Parathyroid adenoma (tissue), 2 donors: ENCODE results near the gene SEC31B.

Experiments
- H2AFZ ChIP-seq: fragments of 300-600 bp; sonication (generic); one replicate; pipeline ENCODE4 v1.7.0; 2017; ENCODE audit warnings: antibody characterized with exemption, mild to moderate bottlenecking
- H3K27ac ChIP-seq: fragments of 300-600 bp; sonication (generic); one replicate; pipeline ENCODE4 v1.7.0; 2017
- H3K27me3 ChIP-seq: fragments of 300-600 bp; sonication (generic); one replicate; pipeline ENCODE4 v1.7.0; 2017; ENCODE audit warnings: low read length; ENCODE audit not compliant: control insufficient read depth, insufficient read depth
- H3K36me3 ChIP-seq: fragments of 300-600 bp; sonication (generic); one replicate; pipeline ENCODE4 v1.7.0; 2017; ENCODE audit warnings: low read length; ENCODE audit not compliant: control insufficient read depth, insufficient read depth
- H3K4me1 ChIP-seq: fragments of 300-600 bp; sonication (generic); one replicate; pipeline ENCODE4 v1.7.0; 2017; ENCODE audit warnings: control low read depth
- H3K4me2 ChIP-seq: fragments of 300-600 bp; sonication (generic); one replicate; pipeline ENCODE4 v1.7.0; 2017; ENCODE audit warnings: low read length
- H3K4me3 ChIP-seq: fragments of 300-600 bp; sonication (generic); one replicate; pipeline ENCODE4 v1.7.0; 2017; ENCODE audit warnings: low read depth, low read length
- H3K79me2 ChIP-seq: fragments of 300-600 bp; sonication (generic); one replicate; pipeline ENCODE4 v1.7.0; 2017; ENCODE audit warnings: control low read depth
- H3K9ac ChIP-seq: fragments of 300-600 bp; sonication (generic); one replicate; pipeline ENCODE4 v1.7.0; 2017; ENCODE audit warnings: mild to moderate bottlenecking
- H3K9me3 ChIP-seq: fragments of 300-600 bp; sonication (generic); one replicate; pipeline ENCODE4 v1.7.0; 2017; ENCODE audit warnings: low read length; ENCODE audit not compliant: control insufficient read depth
- TF ChIP-seq, protein P1 (sequence below): fragments of 300-600 bp; sonication (generic); IDR thresholded peaks from one replicate; pipeline ENCODE4 v1.7.0; 2017; ENCODE audit warnings: antibody characterized with exemption, mild to moderate bottlenecking
- donor health status: primary hyperparathyroidism.

Gene SEC31B

DNA sequence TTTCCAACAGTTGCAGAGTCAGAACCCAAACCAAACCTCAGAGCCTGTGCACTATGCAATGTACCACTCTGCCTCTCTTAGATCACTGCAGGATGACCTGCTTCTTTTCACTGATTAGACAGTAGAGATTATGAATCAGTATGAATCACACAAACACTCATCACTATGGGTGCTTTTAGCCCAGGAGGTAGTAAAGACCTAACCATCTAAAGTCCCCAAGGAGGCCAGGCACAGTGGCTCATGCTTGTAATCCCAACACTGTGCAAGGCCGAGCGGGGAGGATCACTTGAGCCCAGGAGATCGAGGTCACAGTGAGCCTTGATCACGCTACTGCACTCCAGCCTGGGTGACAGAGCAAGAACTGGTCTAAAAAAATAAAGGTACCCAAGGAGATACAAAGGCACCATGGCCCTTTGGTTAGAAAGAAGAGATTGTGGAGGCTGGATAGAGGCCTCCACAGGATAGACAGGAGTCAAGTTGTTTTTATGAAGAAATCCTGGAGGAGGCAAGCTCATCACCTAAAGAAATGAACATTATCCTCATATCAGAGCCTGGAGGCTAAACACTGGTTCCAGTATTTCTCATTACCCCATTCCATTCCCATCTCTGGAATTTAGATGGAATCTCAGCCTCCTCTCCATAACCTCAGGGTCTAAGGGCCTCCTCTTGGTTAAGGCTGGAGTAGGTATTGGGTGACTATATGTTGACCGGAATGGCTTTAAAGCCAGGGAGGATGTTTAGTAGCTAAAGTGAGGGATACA is 12.9 kb downstream of the SEC31B start:
- H3K4me3 ChIP-seq = no peak overlapping the region
- H3K9me3 ChIP-seq = no peaks in the 10 kb centered on the region
- peaks cover 3% of the 10 kb centered on the region for H3K4me1 ChIP-seq
- H2AFZ ChIP-seq = no peak overlapping the region
- no peaks in the 10 kb centered on the region for H3K79me2 ChIP-seq
- no peak overlapping the region for H3K4me2 ChIP-seq
- no peaks in the 10 kb centered on the region for H3K36me3 ChIP-seq
- TF ChIP-seq, protein P1, sequence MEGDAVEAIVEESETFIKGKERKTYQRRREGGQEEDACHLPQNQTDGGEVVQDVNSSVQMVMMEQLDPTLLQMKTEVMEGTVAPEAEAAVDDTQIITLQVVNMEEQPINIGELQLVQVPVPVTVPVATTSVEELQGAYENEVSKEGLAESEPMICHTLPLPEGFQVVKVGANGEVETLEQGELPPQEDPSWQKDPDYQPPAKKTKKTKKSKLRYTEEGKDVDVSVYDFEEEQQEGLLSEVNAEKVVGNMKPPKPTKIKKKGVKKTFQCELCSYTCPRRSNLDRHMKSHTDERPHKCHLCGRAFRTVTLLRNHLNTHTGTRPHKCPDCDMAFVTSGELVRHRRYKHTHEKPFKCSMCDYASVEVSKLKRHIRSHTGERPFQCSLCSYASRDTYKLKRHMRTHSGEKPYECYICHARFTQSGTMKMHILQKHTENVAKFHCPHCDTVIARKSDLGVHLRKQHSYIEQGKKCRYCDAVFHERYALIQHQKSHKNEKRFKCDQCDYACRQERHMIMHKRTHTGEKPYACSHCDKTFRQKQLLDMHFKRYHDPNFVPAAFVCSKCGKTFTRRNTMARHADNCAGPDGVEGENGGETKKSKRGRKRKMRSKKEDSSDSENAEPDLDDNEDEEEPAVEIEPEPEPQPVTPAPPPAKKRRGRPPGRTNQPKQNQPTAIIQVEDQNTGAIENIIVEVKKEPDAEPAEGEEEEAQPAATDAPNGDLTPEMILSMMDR = no peak
- H3K27me3 ChIP-seq = no peaks in the 10 kb centered on the region
- H3K9ac ChIP-seq = no peak overlapping the region
- no peak overlapping the region for H3K27ac ChIP-seq

DNA sequence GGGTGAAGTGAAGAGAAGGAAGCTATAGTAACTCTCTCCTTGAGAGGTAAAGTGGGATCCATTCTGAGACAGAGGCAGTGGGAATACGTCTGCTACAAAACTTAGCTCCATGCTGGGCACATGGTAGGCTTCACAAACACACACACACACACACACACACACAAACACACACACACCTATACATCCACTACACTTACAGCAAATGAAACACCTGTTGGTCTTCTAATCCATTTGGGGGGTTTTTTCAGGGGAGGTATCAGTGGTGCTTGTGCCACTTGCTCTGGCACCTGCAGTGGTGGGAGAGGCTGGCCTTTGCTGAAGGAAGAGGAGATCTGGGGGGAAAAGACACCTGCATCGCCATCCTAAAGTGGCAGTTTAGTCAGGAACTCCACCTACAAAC is 14.5 kb downstream of the SEC31B start:
- Histone ChIP-seq H3K9me3 (no peaks in the 10 kb centered on the region), H3K27me3 (no peaks in the 10 kb centered on the region), H2AFZ (no peak overlapping the region), H3K9ac (no peak overlapping the region), H3K79me2 (no peaks in the 10 kb centered on the region), H3K27ac (no peak overlapping the region), H3K4me3 (no peak overlapping the region), H3K36me3 (no peaks in the 10 kb centered on the region), H3K4me2 (no peak overlapping the region), H3K4me1 (no peaks in the 10 kb centered on the region)
- TF ChIP-seq, protein P1 = no peak

DNA sequence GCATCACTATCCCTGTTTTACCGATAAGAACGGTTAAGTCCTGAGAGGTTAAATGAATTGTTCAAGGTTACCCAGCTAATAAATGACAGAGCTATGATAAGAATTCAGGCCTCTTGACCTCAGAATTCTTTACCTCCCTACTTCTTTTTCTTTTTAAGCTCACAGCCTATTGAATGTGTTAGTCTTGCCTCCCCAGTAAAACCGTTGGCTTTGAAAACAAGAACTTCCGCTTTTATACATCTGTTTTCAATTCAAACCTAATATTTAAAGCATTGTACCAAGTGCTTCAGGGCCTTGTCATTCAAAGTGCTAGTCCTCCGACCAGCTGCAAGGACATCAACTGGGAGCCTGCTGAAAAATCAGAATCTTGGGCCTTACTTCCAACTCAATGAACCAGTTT is 15.6 kb downstream of the SEC31B start:
- Histone ChIP-seq H3K79me2 (no peaks in the 10 kb centered on the region), H3K27me3 (no peaks in the 10 kb centered on the region), H2AFZ (no peak overlapping the region), H3K4me1 (no peaks in the 10 kb centered on the region), H3K4me2 (no peak overlapping the region), H3K27ac (no peak overlapping the region), H3K4me3 (no peak overlapping the region), H3K36me3 (no peaks in the 10 kb centered on the region), H3K9me3 (no peaks in the 10 kb centered on the region), H3K9ac (no peak overlapping the region)
- TF ChIP-seq, protein P1 = no peak

DNA sequence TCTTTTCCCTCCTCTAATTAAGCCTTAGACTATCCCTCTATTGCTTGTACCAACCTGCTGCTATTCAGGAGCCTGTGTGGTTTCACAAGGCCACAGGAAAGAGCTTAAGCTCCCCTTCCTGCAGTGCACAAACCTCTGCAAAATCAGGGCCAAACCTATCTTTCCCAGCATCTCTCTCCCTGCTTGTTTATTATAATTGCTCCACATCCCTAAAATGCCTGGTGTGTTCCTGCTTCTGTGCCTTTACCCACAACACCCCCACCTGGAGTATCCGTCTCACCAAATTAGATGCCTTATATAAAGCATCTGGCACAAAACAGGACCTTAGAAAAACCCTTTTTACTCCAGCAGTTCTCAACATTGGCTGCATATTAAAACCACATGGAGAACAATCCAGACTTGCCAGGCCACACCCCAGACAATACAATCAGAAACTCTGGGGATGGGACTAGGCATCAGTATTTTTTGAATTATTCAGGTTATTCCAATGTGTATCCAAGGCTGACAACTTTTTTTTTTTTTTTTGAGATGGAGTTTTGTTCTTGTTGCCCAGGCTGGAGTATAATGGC is 16.7 kb downstream of the SEC31B start:
- Histone ChIP-seq H2AFZ (no peak overlapping the region), H3K27ac (no peak overlapping the region), H3K9me3 (no peaks in the 10 kb centered on the region), H3K4me1 (no peaks in the 10 kb centered on the region), H3K79me2 (no peaks in the 10 kb centered on the region), H3K9ac (no peak overlapping the region), H3K4me3 (no peak overlapping the region), H3K27me3 (no peaks in the 10 kb centered on the region), H3K36me3 (no peaks in the 10 kb centered on the region), H3K4me2 (no peak overlapping the region)
- TF ChIP-seq, protein P1 = no peak

DNA sequence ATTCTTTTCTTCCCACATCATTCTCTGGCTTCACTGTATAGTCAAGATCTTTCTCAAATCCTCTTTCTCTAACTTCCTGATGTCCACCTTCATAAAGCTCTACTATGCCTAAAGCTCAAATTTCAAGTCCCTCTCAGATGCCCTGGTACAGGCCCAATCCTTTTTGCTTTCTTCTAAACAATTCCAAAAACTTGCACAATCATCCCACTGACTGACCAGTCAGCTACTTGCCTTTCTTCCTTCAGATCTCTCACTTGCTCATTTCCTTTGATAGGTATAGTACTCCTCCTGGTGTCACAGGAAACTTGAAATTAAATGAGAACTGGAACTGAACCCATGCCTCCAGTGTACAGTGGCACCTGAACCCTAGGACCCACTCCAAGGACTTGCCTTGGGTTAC is 18.2 kb downstream of the SEC31B start:
- no peak overlapping the region for H2AFZ ChIP-seq
- H3K27me3 ChIP-seq = no peaks in the 10 kb centered on the region
- H3K9ac ChIP-seq = no peak overlapping the region
- H3K27ac ChIP-seq = no peak overlapping the region
- no peaks in the 10 kb centered on the region for H3K79me2 ChIP-seq
- H3K4me2 ChIP-seq = no peak overlapping the region
- TF ChIP-seq, protein P1 = no peak
- no peak overlapping the region for H3K4me3 ChIP-seq
- H3K9me3 ChIP-seq = no peaks in the 10 kb centered on the region
- no peaks in the 10 kb centered on the region for H3K4me1 ChIP-seq
- no peaks in the 10 kb centered on the region for H3K36me3 ChIP-seq
